ENCODE measurements around the gene ANGEL1. TPM values are rescaled to one million over a fixed set of nuclear protein-coding genes. Genes with fewer than 3 reads are reported as not detected.

ANGEL1 gene
- total RNA-seq, 1 donor from 2014 or later, result 7.1 TPM

DNA sequence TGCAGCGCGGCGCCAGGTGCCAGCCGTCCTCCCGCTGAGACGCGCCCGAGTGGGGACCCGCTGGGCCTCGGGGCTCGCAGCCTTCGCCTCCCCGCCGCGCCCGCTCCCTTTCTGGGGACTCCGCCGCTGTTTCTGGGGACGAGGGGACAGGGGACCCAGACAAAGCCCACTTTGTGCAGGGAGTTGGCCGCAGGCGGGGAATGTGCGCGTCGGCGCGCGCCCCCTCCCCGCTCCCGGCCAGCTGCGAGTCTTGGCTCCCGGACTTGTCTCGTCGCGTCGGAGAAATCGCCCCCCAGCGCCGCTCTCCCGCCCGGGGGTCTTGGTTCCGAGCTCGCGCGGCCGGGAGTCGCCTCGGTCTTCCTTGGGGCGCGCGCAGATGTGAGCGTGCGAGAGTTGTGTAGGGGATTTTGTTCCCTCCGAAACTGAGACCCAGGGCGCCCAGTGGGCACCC lies 50.7 kb downstream of the ANGEL1 start:
- TF ChIP-seq, protein P1, sequence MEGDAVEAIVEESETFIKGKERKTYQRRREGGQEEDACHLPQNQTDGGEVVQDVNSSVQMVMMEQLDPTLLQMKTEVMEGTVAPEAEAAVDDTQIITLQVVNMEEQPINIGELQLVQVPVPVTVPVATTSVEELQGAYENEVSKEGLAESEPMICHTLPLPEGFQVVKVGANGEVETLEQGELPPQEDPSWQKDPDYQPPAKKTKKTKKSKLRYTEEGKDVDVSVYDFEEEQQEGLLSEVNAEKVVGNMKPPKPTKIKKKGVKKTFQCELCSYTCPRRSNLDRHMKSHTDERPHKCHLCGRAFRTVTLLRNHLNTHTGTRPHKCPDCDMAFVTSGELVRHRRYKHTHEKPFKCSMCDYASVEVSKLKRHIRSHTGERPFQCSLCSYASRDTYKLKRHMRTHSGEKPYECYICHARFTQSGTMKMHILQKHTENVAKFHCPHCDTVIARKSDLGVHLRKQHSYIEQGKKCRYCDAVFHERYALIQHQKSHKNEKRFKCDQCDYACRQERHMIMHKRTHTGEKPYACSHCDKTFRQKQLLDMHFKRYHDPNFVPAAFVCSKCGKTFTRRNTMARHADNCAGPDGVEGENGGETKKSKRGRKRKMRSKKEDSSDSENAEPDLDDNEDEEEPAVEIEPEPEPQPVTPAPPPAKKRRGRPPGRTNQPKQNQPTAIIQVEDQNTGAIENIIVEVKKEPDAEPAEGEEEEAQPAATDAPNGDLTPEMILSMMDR (IDR thresholded peaks at IDR 0.05; ENCODE audit: insufficient read depth, low read length, poor library complexity, severe bottlenecking), result no peak
- Histone ChIP-seq H3K36me3 (ENCODE audit: control insufficient read depth, insufficient read depth, low read length) (no peaks in the 10 kb centered on the region), H3K27me3 (ENCODE audit: control insufficient read depth, insufficient read depth, low read length) (peaks cover 9% of the 10 kb centered on the region), H3K4me3 (ENCODE audit: low read depth, low read length) (peak overlapping the region; percentile 66)
- no peak for DNase-seq (ENCODE audit: low read depth)

DNA sequence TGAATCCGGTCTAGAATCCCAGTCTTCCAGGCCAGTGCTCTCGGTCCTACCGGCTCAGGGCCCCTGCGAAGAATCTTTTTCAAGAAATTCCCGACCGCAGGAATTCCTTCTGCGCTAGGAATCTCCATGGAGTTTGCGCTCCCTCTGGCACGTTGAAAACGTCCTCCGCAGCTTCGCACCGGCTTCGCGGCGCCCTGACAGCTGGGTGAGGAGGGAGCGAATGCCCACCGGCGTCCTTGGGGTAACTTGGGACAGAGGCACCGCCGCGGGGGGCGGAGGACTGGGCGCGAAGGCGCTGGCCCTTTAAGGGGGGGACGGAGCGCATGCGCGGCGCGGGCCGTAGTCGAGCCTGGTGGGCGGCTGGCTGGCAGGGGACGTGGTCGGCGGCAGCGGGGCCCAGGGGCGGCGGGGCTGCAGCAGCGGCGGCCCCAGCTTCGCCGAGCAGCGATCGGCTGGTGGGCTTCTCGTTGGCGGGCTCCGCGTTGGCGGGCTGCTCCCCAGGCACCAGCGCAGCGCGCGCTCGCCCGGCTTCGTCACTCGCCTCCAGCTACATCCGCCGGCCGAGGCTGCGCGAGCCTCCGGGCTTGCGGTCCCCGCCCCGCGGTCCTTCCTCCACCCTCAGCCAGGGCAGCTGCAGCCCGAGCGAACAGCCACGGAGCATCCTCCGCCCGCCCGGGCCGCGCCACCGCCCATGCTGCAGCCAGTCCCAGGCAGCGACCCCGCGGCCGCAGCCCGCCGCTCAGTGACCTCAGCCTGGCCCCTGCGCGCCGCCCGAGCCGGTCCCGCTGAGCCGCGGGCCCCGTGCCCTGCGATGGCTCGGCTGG lies 51.3 kb downstream of the ANGEL1 start, which contains the start of gene VASH1:
TSS of gene VASH1 (plus strand) at position 333 of the 824 bp plus-strand sequence. CDS start 1,354 bp downstream, outside the sequence.
- TF ChIP-seq, protein P1 (IDR thresholded peaks at IDR 0.05; ENCODE audit: insufficient read depth, low read length, poor library complexity, severe bottlenecking), result no peak
- Histone ChIP-seq H3K36me3 (ENCODE audit: control insufficient read depth, insufficient read depth, low read length) (no peaks in the 10 kb centered on the region), H3K27me3 (ENCODE audit: control insufficient read depth, insufficient read depth, low read length) (peaks cover 9% of the 10 kb centered on the region), H3K4me3 (ENCODE audit: low read depth, low read length) (peak within 1 kb of the TSS; percentile 66)
- no peak for DNase-seq (ENCODE audit: low read depth)

DNA sequence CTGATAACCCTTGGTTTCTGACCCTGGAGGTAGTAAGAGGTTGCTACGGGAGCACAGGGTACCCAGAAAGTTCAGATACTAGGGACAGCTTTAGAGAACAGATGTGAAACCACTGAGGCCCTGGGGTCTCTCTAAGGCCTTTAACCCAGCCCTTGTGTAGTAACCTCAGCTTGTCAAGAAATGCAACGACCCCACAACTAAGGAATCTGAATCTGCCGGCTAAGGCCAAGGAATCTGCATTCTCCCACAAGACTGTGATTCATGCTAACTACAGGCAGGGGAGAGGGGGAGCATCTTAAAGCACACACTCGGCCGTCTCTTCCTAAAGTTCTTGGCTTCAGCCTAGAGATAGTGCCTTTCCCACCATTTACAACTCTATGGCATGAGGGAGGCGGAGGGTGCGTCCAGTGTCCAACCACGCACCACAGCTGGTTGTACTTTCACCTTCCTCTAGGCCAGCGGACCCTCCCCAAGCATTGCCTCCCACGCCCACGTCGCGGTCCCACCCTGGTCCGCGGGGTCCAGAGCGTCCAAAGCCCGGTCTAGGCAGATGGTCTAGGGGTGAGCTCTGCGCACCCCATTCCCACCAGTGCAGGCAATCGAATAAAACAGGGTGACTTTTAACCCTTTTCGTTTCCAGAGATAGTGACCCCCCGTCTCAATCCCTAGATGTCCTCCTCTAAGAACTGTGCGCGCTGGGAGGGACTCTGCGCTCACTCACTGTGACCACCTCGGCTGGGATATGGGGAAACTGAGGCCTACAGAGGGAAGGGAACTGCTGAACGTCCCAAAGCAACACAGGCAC lies 52.1 kb downstream of the ANGEL1 start:
- TF ChIP-seq, protein P1 (IDR thresholded peaks at IDR 0.05; ENCODE audit: insufficient read depth, low read length, poor library complexity, severe bottlenecking), result no peak
- Histone ChIP-seq H3K36me3 (ENCODE audit: control insufficient read depth, insufficient read depth, low read length) (no peaks in the 10 kb centered on the region), H3K4me3 (ENCODE audit: low read depth, low read length) (peak overlapping the region; percentile 66), H3K27me3 (ENCODE audit: control insufficient read depth, insufficient read depth, low read length) (peaks cover 9% of the 10 kb centered on the region)
- no peak for DNase-seq (ENCODE audit: low read depth)

DNA sequence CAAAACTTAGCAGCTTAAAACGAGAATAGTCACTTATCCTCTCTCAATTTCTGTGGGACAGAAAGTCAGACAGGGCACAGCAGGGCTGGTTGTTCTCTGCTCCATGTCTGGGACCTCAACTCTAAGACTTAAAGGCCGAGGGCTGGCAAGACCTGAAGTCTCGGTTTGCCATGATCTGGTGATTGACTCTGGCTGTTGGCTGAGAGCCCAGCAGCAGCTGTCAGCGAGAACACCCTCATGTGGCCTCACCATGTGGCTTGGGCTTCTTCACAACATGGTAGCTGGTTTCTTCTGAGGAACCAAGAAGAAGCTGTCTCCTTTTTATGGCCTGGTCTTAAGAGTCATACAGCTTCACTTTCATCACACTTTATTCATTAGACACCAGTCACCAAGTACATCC lies 53.1 kb downstream of the ANGEL1 start:
- H3K36me3 ChIP-seq (ENCODE audit: control insufficient read depth, insufficient read depth, low read length), result no peaks in the 10 kb centered on the region
- TF ChIP-seq, protein P1 (IDR thresholded peaks at IDR 0.05; ENCODE audit: insufficient read depth, low read length, poor library complexity, severe bottlenecking), result no peak
- no peak for DNase-seq (ENCODE audit: low read depth)
- H3K27me3 ChIP-seq (ENCODE audit: control insufficient read depth, insufficient read depth, low read length), result peaks cover 9% of the 10 kb centered on the region
- no peak overlapping the region for H3K4me3 ChIP-seq (ENCODE audit: low read depth, low read length)

DNA sequence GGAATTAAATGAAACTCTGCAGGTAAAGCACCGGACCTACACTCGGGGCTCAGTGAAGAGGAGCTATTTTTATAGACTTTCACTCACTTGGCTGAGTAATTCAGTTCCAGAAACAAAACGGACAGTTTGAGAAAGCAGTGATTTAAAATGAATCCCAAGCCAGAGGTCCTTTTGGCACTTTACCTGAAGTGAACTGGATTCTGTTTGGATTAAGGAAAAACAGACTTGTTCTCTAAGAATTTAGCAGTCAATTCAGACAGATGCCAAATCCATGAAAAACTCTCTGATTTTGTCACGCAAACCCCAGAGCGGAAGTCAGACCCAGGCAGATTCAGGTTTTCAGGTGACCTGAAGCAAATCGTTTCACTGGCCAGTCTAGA lies 56.3 kb downstream of the ANGEL1 start:
- no peaks in the 10 kb centered on the region for H3K36me3 ChIP-seq (ENCODE audit: control insufficient read depth, insufficient read depth, low read length)
- TF ChIP-seq, protein P1 (IDR thresholded peaks at IDR 0.05; ENCODE audit: insufficient read depth, low read length, poor library complexity, severe bottlenecking), result no peak
- H3K27me3 ChIP-seq (ENCODE audit: control insufficient read depth, insufficient read depth, low read length), result peaks cover 4% of the 10 kb centered on the region
- no peak overlapping the region for H3K4me3 ChIP-seq (ENCODE audit: low read depth, low read length)
- no peak for DNase-seq (ENCODE audit: low read depth)
